Mammary epithelial cell (primary cell): ENCODE data around the gene WDR46.

ENCODE experiments used
- CTCF ChIP-seq, 2 donors: IDR thresholded peaks in 1 of 2; conservative IDR thresholded peaks in 1 of 2; 2 replicates each; pipeline ENCODE4 v1.5.1; 2011 to 2012; ENCODE audit warnings: inconsistent platforms in 2 of 2, low read length in 2 of 2, mild to moderate bottlenecking in 2 of 2, control low read depth in 1 of 2, low read depth in 1 of 2; ENCODE audit not compliant: insufficient read depth in 1 of 2; ENCODE audit errors: extremely low read depth in 1 of 2
- EZH2 ChIP-seq: IDR thresholded peaks from 2 replicates; pipeline ENCODE4 v1.6.1; 2012; ENCODE audit warnings: low read length, inconsistent platforms, borderline replicate concordance

GRCh38 chr6:33299237-33299944 lies 10.4 kb upstream of the WDR46 start:
- TF ChIP-seq CTCF (conservative IDR thresholded peaks at IDR 0.05 in 1 of 2, IDR thresholded peaks at IDR 0.05 in 1 of 2; ENCODE audit: extremely low read depth in 1 of 2, insufficient read depth in 1 of 2, low read depth in 1 of 2, low read length in 2 of 2) (peak; percentile 71 to 82), EZH2 (no peak)
